Measurements from ENCODE around the gene DEFB132.

DEFB132 gene

DNA sequence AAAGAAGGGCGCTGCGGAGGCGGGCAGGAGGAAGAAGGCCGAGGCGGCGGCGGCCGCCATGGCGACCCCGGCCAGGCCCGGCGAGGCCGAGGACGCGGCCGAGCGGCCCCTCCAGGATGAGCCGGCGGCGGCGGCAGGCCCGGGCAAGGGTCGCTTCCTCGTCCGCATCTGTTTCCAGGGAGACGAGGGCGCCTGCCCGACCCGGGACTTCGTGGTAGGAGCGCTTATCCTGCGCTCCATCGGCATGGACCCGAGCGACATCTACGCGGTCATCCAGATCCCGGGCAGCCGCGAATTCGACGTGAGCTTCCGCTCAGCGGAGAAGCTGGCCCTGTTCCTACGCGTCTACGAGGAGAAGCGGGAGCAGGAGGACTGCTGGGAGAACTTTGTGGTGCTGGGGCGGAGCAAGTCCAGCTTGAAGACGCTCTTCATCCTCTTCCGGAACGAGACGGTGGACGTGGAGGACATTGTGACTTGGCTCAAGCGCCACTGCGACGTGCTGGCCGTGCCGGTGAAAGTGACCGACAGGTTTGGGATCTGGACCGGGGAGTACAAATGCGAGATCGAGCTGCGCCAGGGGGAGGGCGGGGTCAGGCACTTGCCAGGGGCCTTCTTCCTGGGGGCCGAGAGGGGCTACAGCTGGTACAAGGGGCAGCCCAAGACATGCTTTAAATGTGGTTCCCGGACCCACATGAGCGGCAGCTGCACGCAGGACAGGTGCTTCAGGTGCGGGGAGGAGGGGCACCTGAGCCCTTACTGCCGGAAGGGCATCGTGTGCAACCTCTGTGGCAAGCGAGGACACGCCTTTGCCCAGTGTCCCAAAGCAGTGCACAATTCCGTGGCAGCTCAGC lies 40.6 kb downstream of the DEFB132 start:
- peak; percentile 65 for DNase-seq

GRCh38 chr20:298776-299391 lies 41.4 kb downstream of the DEFB132 start:
- DNase-seq: no peak

GRCh38 chr20:300345-300990 lies 42.9 kb downstream of the DEFB132 start:
- DNase-seq: no peak

GRCh38 chr20:301886-302848 lies 44.6 kb downstream of the DEFB132 start:
- DNase-seq: no peak

- DNase-seq: no peak
Measured at GRCh38 chr20:305745-306144, 48.2 kb downstream of the DEFB132 start.

GRCh38 chr20:308427-309038 lies 51.0 kb downstream of the DEFB132 start:
- DNase-seq: no peak

GRCh38 chr20:309306-309840 lies 51.8 kb downstream of the DEFB132 start:
- DNase-seq: peak; percentile 63

- peak; percentile 100 for DNase-seq
Measured at GRCh38 chr20:309841-310644, 52.5 kb downstream of the DEFB132 start.

- DNase-seq: no peak
Measured at GRCh38 chr20:310645-311044, 53.1 kb downstream of the DEFB132 start.
